Measurements from ENCODE around the gene EREG. TPM values are rescaled to one million over a fixed set of nuclear protein-coding genes. Genes with fewer than 3 reads are reported as not detected.

Gene EREG
- total and polyA plus RNA-seq, 9 of the 15 experiments (the other 6 are each of a cell fraction or from before 2014, with no cell fraction given): 0.97 to 7.3 (median 2.5) TPM

DNA sequence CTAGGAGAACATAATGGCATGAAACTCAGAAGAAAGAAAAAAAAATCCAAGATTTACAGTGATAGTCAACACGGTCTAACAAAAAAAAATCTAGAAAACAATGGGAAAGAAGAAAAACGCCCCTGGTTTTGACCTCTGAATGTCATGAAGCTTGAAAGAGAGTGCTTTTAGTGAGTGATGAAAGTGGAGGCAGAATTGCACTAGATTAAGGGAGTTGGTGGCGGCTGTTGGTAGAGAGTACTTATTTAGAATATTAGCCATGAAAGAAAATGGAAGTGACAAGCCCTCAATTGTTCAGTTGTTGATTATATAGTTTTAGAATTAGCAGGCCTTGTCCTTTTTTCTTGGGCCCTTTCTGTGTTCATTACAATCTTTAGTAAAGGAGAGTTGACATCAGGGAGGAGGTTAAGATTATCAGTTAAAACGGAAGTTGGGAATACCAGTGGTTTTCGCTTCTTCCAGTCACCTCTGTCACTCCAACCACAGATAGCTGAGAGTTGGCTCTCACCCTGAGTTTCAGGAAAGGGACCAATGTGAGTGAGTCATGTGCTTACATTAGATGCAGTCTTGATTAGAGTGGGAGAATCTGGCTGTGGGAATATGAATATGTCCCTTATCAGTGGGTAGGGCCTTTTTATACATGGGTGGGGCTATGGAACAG, 29.7 kb downstream of the EREG start (continued):
- peak; percentile 77; the same call in 1 of the 2 replicates for TF ChIP-seq CEBPG (CRISPR knock-in tag; IDR thresholded peaks at IDR 0.05)
- peak in 1 of 2 experiments; percentile 52; a peak in 2 of 4 replicates for TF ChIP-seq CEBPG (tag; conservative IDR thresholded peaks at IDR 0.05 in 1 of 2, IDR thresholded peaks at IDR 0.05 in 1 of 2)
- TF ChIP-seq, protein P1, sequence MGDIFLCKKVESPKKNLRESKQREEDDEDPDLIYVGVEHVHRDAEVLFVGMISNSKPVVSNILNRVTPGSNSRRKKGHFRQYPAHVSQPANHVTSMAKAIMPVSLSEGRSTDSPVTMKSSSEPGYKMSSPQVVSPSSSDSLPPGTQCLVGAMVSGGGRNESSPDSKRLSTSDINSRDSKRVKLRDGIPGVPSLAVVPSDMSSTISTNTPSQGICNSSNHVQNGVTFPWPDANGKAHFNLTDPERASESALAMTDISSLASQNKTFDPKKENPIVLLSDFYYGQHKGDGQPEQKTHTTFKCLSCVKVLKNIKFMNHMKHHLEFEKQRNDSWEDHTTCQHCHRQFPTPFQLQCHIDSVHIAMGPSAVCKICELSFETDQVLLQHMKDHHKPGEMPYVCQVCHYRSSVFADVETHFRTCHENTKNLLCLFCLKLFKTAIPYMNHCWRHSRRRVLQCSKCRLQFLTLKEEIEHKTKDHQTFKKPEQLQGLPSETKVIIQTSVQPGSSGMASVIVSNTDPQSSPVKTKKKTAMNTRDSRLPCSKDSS (IDR thresholded peaks at IDR 0.05; ENCODE audit: low read depth, partially characterized antibody): no peak
- no peak for TF ChIP-seq ZNF551 (CRISPR knock-in tag; IDR thresholded peaks at IDR 0.05)
- TF ChIP-seq ZSCAN29 (IDR thresholded peaks at IDR 0.05): no peak
- TF ChIP-seq SMARCE1 (IDR thresholded peaks at IDR 0.05): peak; percentile 91; the same call in 1 of the 2 replicates
- peak; percentile 40; the same call in 1 of the 2 replicates for TF ChIP-seq NFE2 (IDR thresholded peaks at IDR 0.05; ENCODE audit: low read depth)
- TF ChIP-seq PCBP2 (IDR thresholded peaks at IDR 0.05; ENCODE audit: low read depth, low read length, poor library complexity, severe bottlenecking): no peak
- TF ChIP-seq NR2C2 (CRISPR knock-in tag; IDR thresholded peaks at IDR 0.05): no peak
- TF ChIP-seq NR2C2 (tag; IDR thresholded peaks at IDR 0.05): peak; percentile 63; the same call in 1 of the 2 replicates
- TF ChIP-seq ZNF3 (CRISPR knock-in tag; IDR thresholded peaks at IDR 0.05): no peak
- TF ChIP-seq, protein P2, sequence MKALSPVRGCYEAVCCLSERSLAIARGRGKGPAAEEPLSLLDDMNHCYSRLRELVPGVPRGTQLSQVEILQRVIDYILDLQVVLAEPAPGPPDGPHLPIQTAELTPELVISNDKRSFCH (CRISPR knock-in tag; IDR thresholded peaks at IDR 0.05): no peak
- TF ChIP-seq, protein P2 (tag; IDR thresholded peaks at IDR 0.05): 0 out of 2 replicates have a peak, but pooled peaks have one; percentile 54
- TF ChIP-seq, protein P3, sequence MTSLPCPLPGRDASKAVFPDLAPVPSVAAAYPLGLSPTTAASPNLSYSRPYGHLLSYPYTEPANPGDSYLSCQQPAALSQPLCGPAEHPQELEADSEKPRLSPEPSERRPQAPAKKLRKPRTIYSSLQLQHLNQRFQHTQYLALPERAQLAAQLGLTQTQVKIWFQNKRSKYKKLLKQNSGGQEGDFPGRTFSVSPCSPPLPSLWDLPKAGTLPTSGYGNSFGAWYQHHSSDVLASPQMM (CRISPR knock-in tag; IDR thresholded peaks at IDR 0.05): no peak
- TF ChIP-seq MCM3 (IDR thresholded peaks at IDR 0.05): no peak
- no peak for TF ChIP-seq RBM15 (IDR thresholded peaks at IDR 0.05; ENCODE audit: insufficient read depth, low read length)
- TF ChIP-seq KDM1A (IDR thresholded peaks at IDR 0.05): peak; percentile 43 to 51; a peak in 3 of 4 replicates
- TF ChIP-seq ZNF76 (CRISPR knock-in tag; IDR thresholded peaks at IDR 0.05; ENCODE audit: borderline replicate concordance): no peak
- peak in 1 of 2 experiments; percentile 89; a peak in 2 of 4 replicates for TF ChIP-seq RCOR1 (IDR thresholded peaks at IDR 0.05; ENCODE audit: borderline replicate concordance in 1 of 2, low read depth in 2 of 2, low read length in 2 of 2)
- TF ChIP-seq, protein P4, sequence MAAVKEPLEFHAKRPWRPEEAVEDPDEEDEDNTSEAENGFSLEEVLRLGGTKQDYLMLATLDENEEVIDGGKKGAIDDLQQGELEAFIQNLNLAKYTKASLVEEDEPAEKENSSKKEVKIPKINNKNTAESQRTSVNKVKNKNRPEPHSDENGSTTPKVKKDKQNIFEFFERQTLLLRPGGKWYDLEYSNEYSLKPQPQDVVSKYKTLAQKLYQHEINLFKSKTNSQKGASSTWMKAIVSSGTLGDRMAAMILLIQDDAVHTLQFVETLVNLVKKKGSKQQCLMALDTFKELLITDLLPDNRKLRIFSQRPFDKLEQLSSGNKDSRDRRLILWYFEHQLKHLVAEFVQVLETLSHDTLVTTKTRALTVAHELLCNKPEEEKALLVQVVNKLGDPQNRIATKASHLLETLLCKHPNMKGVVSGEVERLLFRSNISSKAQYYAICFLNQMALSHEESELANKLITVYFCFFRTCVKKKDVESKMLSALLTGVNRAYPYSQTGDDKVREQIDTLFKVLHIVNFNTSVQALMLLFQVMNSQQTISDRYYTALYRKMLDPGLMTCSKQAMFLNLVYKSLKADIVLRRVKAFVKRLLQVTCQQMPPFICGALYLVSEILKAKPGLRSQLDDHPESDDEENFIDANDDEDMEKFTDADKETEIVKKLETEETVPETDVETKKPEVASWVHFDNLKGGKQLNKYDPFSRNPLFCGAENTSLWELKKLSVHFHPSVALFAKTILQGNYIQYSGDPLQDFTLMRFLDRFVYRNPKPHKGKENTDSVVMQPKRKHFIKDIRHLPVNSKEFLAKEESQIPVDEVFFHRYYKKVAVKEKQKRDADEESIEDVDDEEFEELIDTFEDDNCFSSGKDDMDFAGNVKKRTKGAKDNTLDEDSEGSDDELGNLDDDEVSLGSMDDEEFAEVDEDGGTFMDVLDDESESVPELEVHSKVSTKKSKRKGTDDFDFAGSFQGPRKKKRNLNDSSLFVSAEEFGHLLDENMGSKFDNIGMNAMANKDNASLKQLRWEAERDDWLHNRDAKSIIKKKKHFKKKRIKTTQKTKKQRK (IDR thresholded peaks at IDR 0.05; ENCODE audit: borderline replicate concordance, low read depth, low read length): no peak
- no peak for TF ChIP-seq GTF2F1 (IDR thresholded peaks at IDR 0.05; ENCODE audit: low read depth, low read length)
- no peak for TF ChIP-seq SNRNP70 (optimal IDR thresholded peaks at IDR 0.05; ENCODE audit: low read depth, low read length)
- no peak for TF ChIP-seq HNRNPL (IDR thresholded peaks at IDR 0.05; ENCODE audit: low read depth, low read length)

Data from K562 (cell line).